K562 (cell line): ENCODE measurements around the gene P2RX3. TPM values are rescaled to one million over a fixed set of nuclear protein-coding genes. Genes with fewer than 3 reads are reported as not detected.

Experiments
- ATAC-seq: fragments of 200-7000 bp; cut with Tn5 transposase; 3 replicates; pipeline ENCODE4 v1.9.1; 2020; ENCODE audit warnings: moderate library complexity
- BruUV-seq: library from RNA; stranded (reverse); fragments of 400-500 nt; replicated peaks from 2 replicates; lab custom pipeline; 2021; lab: Mats Ljungman, UMichigan
- CTCF ChIA-PET: fragments of 300-600 bp; formaldehyde crosslinking; extraction: SDS; loops from one replicate; lab custom pipeline; 2021; ENCODE audit warnings: low intra/inter-chr PET ratio; lab: Yijun Ruan, JAX
- POLR2A ChIA-PET: fragments of 300-600, 350-650 bp; sonication (Branson Sonifier 250); formaldehyde crosslinking; extraction: SDS; loops from one replicate; lab custom pipeline; 2021; ENCODE audit warnings: antibody characterized with exemption, inconsistent platforms; lab: Yijun Ruan, JAX
- DNase-seq, 4 experiments: peaks; one replicate each; pipeline versions ENCODE4 v3.0.0 to v3.0.0-alpha.2; 2011 to 2018; ENCODE audit warnings: low spot score in 3 of 4, mixed read lengths in 3 of 4; ENCODE audit errors: extremely low read depth in 1 of 4
- FAIRE-seq: peaks from 2 replicates; lab custom pipeline; 2011; peaks lifted over from hg19 to GRCh38; lab: Jason Lieb, UNC
- H2AFZ ChIP-seq: 2 replicates; pipeline ENCODE4 v1.6.0; 2011; ENCODE audit warnings: low read depth, low read length, control low read depth, inconsistent platforms
- H3K27ac ChIP-seq: fragments of 200-600 bp; 3 replicates; pipeline ENCODE4 v1.8.0; 2011; ENCODE audit warnings: low read depth, mild to moderate bottlenecking, control low read depth, inconsistent platforms, low read length, moderate library complexity, mixed read lengths; ENCODE audit errors: extremely low read depth
- H3K27me3 ChIP-seq, 2 experiments: fragments of 300-600 bp in 1 of 2; 2 replicates in 1 of 2; 3 replicates in 1 of 2; pipeline versions ENCODE4 v1.6.0 to v1.8.0; 2011; ENCODE audit warnings: inconsistent platforms in 2 of 2, low read length in 2 of 2, mild to moderate bottlenecking in 1 of 2, mixed read lengths in 1 of 2, moderate library complexity in 1 of 2; ENCODE audit not compliant: control insufficient read depth in 2 of 2, insufficient read depth in 2 of 2
- H3K36me3 ChIP-seq: fragments of 300-600 bp; 3 replicates; pipeline ENCODE4 v1.8.0; 2011; ENCODE audit warnings: mild to moderate bottlenecking, low read length, inconsistent platforms; ENCODE audit not compliant: control insufficient read depth, insufficient read depth
- H3K4me1 ChIP-seq, 2 experiments: fragments of 200-600 bp in 1 of 2; replicated peaks in 1 of 2; 2 replicates in 1 of 2; 3 replicates in 1 of 2; pipeline versions ENCODE4 v1.5.1 to v1.8.0; 2011; ENCODE audit warnings: inconsistent platforms in 2 of 2, low read length in 2 of 2, mild to moderate bottlenecking in 1 of 2, mixed read lengths in 1 of 2, moderate library complexity in 1 of 2; ENCODE audit not compliant: control insufficient read depth in 2 of 2, insufficient read depth in 2 of 2
- H3K4me2 ChIP-seq: 2 replicates; pipeline ENCODE4 v1.6.1; 2011; ENCODE audit warnings: low read length, control low read depth, inconsistent platforms, mixed read lengths; ENCODE audit not compliant: insufficient read depth
- H3K4me3 ChIP-seq: fragments of 200-600 bp; sonication (generic), shearing (Covaris generic); 2 replicates; pipeline ENCODE4 v1.5.1; 2016; ENCODE audit warnings: control low read depth, inconsistent platforms
- H3K79me2 ChIP-seq: fragments of 200-600 bp; 3 replicates; pipeline ENCODE4 v1.8.0; 2011; ENCODE audit warnings: low read length, inconsistent platforms; ENCODE audit not compliant: control insufficient read depth, insufficient read depth
- H3K9ac ChIP-seq, 2 experiments: 2 replicates each; pipeline versions ENCODE4 v1.6.0 to v1.6.1; 2011; ENCODE audit warnings: low read depth in 2 of 2, low read length in 2 of 2, control low read depth in 1 of 2, inconsistent platforms in 1 of 2, mild to moderate bottlenecking in 1 of 2, mixed read lengths in 1 of 2; ENCODE audit not compliant: insufficient read depth in 1 of 2
- H3K9me1 ChIP-seq: one replicate; pipeline ENCODE4 v1.6.0; 2011; ENCODE audit warnings: inconsistent platforms, mild to moderate bottlenecking, low read length, moderate library complexity; ENCODE audit not compliant: control insufficient read depth, insufficient read depth
- H3K9me3 ChIP-seq: replicated peaks from 2 replicates; pipeline ENCODE4 v1.5.1; 2011; ENCODE audit warnings: low read depth, low read length, inconsistent platforms; ENCODE audit not compliant: control insufficient read depth, insufficient read depth
- H4K20me1 ChIP-seq: replicated peaks from 2 replicates; pipeline ENCODE4 v1.6.1; 2011; ENCODE audit warnings: low read length, inconsistent platforms, mixed read lengths; ENCODE audit not compliant: control insufficient read depth, insufficient read depth
- ADNP ChIP-seq: fragments of 200-800 bp; sonication (Bioruptor generic); IDR thresholded peaks from 2 replicates; pipeline ENCODE4 v1.6.1; 2016; ENCODE audit warnings: missing genetic modification characterization, missing compliant biosample characterization
- CBX1 ChIP-seq: sonication (generic); IDR thresholded peaks from 2 replicates; pipeline ENCODE4 v1.6.1; 2016; ENCODE audit warnings: antibody characterized with exemption, low read depth, mild to moderate bottlenecking
- KDM1A ChIP-seq, 2 experiments: fragments of 450-650 bp; IDR thresholded peaks; 2 replicates each; pipeline ENCODE4 v1.6.1; 2016; ENCODE audit warnings: mild to moderate bottlenecking in 2 of 2
- L3MBTL2 ChIP-seq: fragments of 450-650 bp; IDR thresholded peaks from 2 replicates; pipeline ENCODE4 v1.6.1; 2016; ENCODE audit warnings: mild to moderate bottlenecking, moderate library complexity
- NFE2L1 ChIP-seq: fragments of 450-650 bp; IDR thresholded peaks from 2 replicates; pipeline ENCODE4 v1.6.1; 2016; ENCODE audit warnings: missing genetic modification characterization, low read depth, mild to moderate bottlenecking, missing compliant biosample characterization, moderate library complexity, borderline replicate concordance
- SRSF1 ChIP-seq: fragments of 200-400 bp; formaldehyde crosslinking; IDR thresholded peaks from 2 replicates; pipeline ENCODE4 v1.6.1; 2017; ENCODE audit warnings: mild to moderate bottlenecking, low read depth, low read length, moderate library complexity
- TCF7L2 ChIP-seq: fragments of 150-350 bp; IDR thresholded peaks from 2 replicates; pipeline ENCODE4 v1.6.1; 2016; ENCODE audit warnings: low read depth, mild to moderate bottlenecking, low read length, moderate library complexity
- ZFX ChIP-seq: sonication (generic); formaldehyde crosslinking; IDR thresholded peaks from 2 replicates; pipeline ENCODE4 v1.8.0; 2022; ENCODE audit warnings: mild to moderate bottlenecking, missing genetic modification reagents, moderate library complexity
- ZNF124 ChIP-seq: sonication (generic); formaldehyde crosslinking; IDR thresholded peaks from 2 replicates; pipeline ENCODE4 v1.8.1; 2022; ENCODE audit warnings: missing genetic modification reagents
- ZNF217 ChIP-seq: sonication (generic); formaldehyde crosslinking; IDR thresholded peaks from 2 replicates; pipeline ENCODE4 v1.8.0; 2022; ENCODE audit warnings: mild to moderate bottlenecking, missing genetic modification reagents
- ZNF324 ChIP-seq: fragments of 250-450 bp; sonication (Bioruptor Pico); IDR thresholded peaks from 2 replicates; pipeline ENCODE4 v1.4.0; 2020; ENCODE audit warnings: mild to moderate bottlenecking
- WGBS: fragments of 100-300 bp; shearing (Covaris generic); methylation state at CpG from one replicate; pipeline ENCODE4 v1.1.6; 2016; ENCODE audit warnings: low coverage, mixed read lengths; ENCODE audit not compliant: insufficient coverage; ENCODE audit errors: missing lambda C conversion rate; 5-methylcytosine and 5-hydroxymethylcytosine counted together
- in situ Hi-C: fragments of 300-500 bp; cut with MboI; formaldehyde crosslinking; loops from 4 replicates; pipeline ENCODE4 v1.15.0; 2018; ENCODE audit warnings: inconsistent platforms, mixed read lengths
- intact Hi-C: fragments of 100-400 bp; cut with micrococcal nuclease; formaldehyde crosslinking; loops from 2 replicates; pipeline ENCODE4 v1.14.2; 2022
- polyA plus RNA-seq, 8 experiments: library from polyadenylated mRNA; depleted of rRNA in 4 of 8; stranded (reverse) in 5 of 8; unstranded in 3 of 8; fragments of >200 nt; fragmentation: Nextera tagmentation in 2 of 8; fragmentation: Illumina TruSeq in 1 of 8; extraction: Ambion mirVana in 2 of 8; extraction: Trizol in 1 of 8; gene quantifications; 2 replicates each; pipeline versions ENCODE4 v1.2.1 to v1.2.3, GENCODE V29; 2011 to 2014; ENCODE audit warnings: inconsistent platforms in 1 of 8, missing spikeins in 1 of 8
- total RNA-seq, 7 experiments: library from RNA; depleted of rRNA in 6 of 7; stranded (reverse); fragments of >200 nt in 6 of 7; fragmentation: Illumina TruSeq in 2 of 7; extraction: Trizol in 2 of 7; gene quantifications; 2 replicates each; pipeline versions ENCODE4 v1.2.1 to v1.2.3, GENCODE V29; 2011 to 2021; ENCODE audit warnings: low replicate concordance in 1 of 7
- TF ChIP-seq, protein P1 (sequence below): IDR thresholded peaks from 2 replicates; pipeline ENCODE4 v1.6.1; 2016; ENCODE audit warnings: missing genetic modification characterization, missing compliant biosample characterization
- TF ChIP-seq, protein P2 (sequence below): fragments of 250-450 bp; sonication (Bioruptor Pico); IDR thresholded peaks from 2 replicates; pipeline ENCODE4 v1.6.1; 2021; ENCODE audit warnings: mild to moderate bottlenecking
- TF ChIP-seq, protein P3 (sequence below): fragments of 450-650 bp; formaldehyde crosslinking; IDR thresholded peaks from 2 replicates; pipeline ENCODE4 v1.4.0; 2020; ENCODE audit warnings: mild to moderate bottlenecking, moderate library complexity
- TF ChIP-seq, protein P4 (sequence below): fragments of 450-650 bp; IDR thresholded peaks from 2 replicates; pipeline ENCODE4 v1.6.1; 2018; ENCODE audit not compliant: partially characterized antibody

P2RX3 gene
- total and polyA plus RNA-seq, 9 of the 15 experiments (the other 6 are each of a cell fraction or from before 2014, with no cell fraction given), result not detected

DNA sequence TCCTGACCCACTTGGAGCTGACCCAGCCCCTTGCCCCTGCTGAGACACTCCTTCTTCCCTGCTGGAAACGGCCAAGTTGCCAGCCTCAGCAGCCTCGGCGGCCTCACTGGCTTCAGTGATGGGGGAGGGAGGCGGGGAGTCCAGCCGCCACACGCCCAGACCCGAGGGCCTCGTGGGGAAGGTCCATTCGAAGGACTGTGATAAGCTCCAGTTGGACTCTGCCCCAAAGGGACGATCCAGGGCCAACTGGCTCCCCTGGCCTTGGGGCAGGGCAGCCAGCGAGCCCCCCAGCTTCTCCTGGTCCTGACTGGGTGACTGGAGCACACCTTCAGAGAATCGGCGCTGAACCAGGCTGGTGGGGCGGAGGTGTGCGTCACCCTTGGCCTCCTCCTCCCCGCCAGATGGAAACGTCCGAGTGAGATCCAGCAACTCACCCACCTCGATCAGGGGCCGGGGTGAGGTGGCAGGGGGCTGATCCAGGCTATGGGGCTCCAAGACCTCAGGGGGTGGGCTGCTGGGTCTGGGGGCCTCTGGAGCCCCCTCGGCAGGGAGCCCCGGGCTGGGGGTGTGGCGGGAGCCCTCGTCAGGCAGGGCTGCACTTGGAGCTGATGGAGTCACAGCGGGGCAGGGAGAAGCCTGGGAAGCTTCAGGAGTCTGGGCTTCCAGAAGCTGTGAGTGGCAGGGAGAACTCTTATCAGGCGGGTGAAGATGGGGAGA is 24.9 kb upstream of the P2RX3 start:
- ChIA-PET CTCF (no interaction called here), POLR2A (interaction anchor here (0.6 to 5.0 kb wide), 5 partner anchors 9 to 350 kb away, joined by 3 to 68 read pairs (median 3); partner anchors contain the start of gene TNKS1BP1)
- H3K9ac ChIP-seq, result peak overlapping the region in 1 of 2 experiments; percentile 73; a peak in 1 of 4 replicates
- no peak overlapping the region for H3K4me2 ChIP-seq
- no peak for ATAC-seq
- H2AFZ ChIP-seq, result no peak overlapping the region
- no peak overlapping the region for H3K4me3 ChIP-seq
- FAIRE-seq, result no peak
- peaks cover 7% of the 10 kb centered on the region for H3K9me1 ChIP-seq
- in situ Hi-C loops, result no loop called here
- no TSS peak for BruUV-seq
- no peak overlapping the region for H3K27ac ChIP-seq
- intact Hi-C loops, result no loop called here
- H3K27me3 ChIP-seq, result no peaks in the 10 kb centered on the region
- no peak for DNase-seq
- H4K20me1 ChIP-seq, result peaks cover 24% of the 10 kb centered on the region
- H3K9me3 ChIP-seq, result no peaks in the 10 kb centered on the region
- H3K36me3 ChIP-seq, result peaks cover 89% of the 10 kb centered on the region
- H3K79me2 ChIP-seq, result peaks cover 4% of the 10 kb centered on the region; the same call in 2 of the 3 replicates
- H3K4me1 ChIP-seq, result peaks cover 25 to 49% of the 10 kb centered on the region in 2 experiments
- 72% methylated on average over 20 of the region's 26 CpGs for WGBS
- 0 out of 2 replicates have a peak, but pooled peaks have one; percentile 32 for TF ChIP-seq ZFX
- TF ChIP-seq, protein P1, sequence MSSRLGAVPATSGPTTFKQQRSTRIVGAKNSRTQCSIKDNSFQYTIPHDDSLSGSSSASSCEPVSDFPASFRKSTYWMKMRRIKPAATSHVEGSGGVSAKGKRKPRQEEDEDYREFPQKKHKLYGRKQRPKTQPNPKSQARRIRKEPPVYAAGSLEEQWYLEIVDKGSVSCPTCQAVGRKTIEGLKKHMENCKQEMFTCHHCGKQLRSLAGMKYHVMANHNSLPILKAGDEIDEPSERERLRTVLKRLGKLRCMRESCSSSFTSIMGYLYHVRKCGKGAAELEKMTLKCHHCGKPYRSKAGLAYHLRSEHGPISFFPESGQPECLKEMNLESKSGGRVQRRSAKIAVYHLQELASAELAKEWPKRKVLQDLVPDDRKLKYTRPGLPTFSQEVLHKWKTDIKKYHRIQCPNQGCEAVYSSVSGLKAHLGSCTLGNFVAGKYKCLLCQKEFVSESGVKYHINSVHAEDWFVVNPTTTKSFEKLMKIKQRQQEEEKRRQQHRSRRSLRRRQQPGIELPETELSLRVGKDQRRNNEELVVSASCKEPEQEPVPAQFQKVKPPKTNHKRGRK (tag), result no peak
- TF ChIP-seq, protein P2, sequence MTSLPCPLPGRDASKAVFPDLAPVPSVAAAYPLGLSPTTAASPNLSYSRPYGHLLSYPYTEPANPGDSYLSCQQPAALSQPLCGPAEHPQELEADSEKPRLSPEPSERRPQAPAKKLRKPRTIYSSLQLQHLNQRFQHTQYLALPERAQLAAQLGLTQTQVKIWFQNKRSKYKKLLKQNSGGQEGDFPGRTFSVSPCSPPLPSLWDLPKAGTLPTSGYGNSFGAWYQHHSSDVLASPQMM, result no peak
- no peak for TF ChIP-seq SRSF1
- TF ChIP-seq NFE2L1 (tag), result no peak
- no peak for TF ChIP-seq ZNF324 (CRISPR knock-in tag)
- no peak for TF ChIP-seq ZNF124 (CRISPR knock-in tag)
- TF ChIP-seq ZNF217 (CRISPR knock-in tag), result no peak
- no peak for TF ChIP-seq TCF7L2
- TF ChIP-seq, protein P3, sequence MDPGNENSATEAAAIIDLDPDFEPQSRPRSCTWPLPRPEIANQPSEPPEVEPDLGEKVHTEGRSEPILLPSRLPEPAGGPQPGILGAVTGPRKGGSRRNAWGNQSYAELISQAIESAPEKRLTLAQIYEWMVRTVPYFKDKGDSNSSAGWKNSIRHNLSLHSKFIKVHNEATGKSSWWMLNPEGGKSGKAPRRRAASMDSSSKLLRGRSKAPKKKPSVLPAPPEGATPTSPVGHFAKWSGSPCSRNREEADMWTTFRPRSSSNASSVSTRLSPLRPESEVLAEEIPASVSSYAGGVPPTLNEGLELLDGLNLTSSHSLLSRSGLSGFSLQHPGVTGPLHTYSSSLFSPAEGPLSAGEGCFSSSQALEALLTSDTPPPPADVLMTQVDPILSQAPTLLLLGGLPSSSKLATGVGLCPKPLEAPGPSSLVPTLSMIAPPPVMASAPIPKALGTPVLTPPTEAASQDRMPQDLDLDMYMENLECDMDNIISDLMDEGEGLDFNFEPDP (CRISPR knock-in tag), result no peak
- TF ChIP-seq KDM1A (IDR thresholded peaks at IDR 0.05), result no peak
- peak; percentile 50; the same call in 1 of the 2 replicates for TF ChIP-seq L3MBTL2
- TF ChIP-seq ADNP (tag), result no peak
- TF ChIP-seq CBX1, result no peak
- TF ChIP-seq, protein P4, sequence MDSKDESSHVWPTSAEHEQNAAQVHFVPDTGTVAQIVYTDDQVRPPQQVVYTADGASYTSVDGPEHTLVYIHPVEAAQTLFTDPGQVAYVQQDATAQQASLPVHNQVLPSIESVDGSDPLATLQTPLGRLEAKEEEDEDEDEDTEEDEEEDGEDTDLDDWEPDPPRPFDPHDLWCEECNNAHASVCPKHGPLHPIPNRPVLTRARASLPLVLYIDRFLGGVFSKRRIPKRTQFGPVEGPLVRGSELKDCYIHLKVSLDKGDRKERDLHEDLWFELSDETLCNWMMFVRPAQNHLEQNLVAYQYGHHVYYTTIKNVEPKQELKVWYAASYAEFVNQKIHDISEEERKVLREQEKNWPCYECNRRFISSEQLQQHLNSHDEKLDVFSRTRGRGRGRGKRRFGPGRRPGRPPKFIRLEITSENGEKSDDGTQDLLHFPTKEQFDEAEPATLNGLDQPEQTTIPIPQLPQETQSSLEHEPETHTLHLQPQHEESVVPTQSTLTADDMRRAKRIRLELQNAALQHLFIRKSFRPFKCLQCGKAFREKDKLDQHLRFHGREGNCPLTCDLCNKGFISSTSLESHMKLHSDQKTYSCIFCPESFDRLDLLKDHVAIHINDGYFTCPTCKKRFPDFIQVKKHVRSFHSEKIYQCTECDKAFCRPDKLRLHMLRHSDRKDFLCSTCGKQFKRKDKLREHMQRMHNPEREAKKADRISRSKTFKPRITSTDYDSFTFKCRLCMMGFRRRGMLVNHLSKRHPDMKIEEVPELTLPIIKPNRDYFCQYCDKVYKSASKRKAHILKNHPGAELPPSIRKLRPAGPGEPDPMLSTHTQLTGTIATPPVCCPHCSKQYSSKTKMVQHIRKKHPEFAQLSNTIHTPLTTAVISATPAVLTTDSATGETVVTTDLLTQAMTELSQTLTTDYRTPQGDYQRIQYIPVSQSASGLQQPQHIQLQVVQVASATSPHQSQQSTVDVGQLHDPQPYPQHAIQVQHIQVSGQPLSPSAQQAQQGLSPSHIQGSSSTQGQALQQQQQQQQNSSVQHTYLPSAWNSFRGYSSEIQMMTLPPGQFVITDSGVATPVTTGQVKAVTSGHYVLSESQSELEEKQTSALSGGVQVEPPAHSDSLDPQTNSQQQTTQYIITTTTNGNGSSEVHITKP, result peak; percentile 78
